GM18526 (cell line): ENCODE data around the gene CD7.

Source experiments
- POLR2A ChIP-seq: IDR thresholded peaks from 3 replicates; pipeline ENCODE4 v1.6.1; 2011; ENCODE audit not compliant: insufficient read length; ENCODE audit errors: extremely low read depth

CD7 gene

GRCh38 chr17:82323514-82324234, 6.3 kb upstream of the CD7 start:
- TF ChIP-seq POLR2A, result no peak

- TF ChIP-seq POLR2A, result no peak
Measured at GRCh38 chr17:82322526-82323453, 5.4 kb upstream of the CD7 start.

GRCh38 chr17:82321947-82322466, 4.6 kb upstream of the CD7 start:
- no peak for TF ChIP-seq POLR2A

DNA sequence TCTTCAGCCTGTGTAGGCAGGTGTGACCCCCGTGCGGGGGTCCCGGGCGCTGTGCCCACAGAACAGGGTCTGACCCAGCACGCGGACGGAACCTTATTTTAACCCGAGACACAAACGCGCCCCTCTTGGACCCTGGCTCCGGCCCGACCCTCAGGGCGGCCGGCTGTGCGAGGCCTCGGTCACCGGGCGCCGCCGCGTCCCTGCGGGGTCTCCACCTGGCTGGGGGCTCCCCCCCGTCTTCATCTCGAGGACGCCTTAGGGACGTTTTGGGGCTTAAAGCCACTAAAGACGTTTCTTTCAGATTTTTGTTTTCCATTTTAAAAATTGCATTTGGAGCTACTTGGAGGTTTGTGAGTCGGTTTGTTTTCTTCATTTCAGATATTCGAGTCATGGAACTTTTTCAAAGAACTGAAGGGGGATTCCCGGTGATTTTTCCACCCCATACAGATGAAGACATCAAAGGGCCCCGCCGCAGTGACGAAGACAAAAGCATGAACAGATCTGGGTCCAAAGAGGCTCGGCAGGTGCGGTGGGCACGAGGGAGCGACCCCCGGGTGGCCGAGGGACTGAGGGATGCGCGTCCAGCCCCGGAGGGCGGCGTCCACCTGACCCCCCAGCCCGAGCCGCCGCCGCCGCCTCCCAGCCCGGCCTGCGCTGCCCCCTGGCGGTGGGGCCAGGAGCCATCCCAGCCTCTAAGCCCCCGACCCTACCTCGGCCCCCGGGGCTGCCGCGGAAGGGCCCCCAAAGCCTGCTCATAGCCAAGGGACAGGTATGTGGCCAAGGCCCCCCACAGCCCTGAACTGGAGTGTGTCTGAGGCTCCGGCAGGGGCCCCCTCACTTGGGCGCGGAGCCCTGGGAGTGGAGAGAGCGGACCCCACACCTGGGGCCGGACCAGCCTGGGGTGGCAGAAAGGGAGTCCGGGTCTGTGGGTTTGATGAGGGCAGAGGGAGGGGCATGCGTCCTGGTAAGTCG, 3.8 kb upstream of the CD7 start:
- no peak for TF ChIP-seq POLR2A

DNA sequence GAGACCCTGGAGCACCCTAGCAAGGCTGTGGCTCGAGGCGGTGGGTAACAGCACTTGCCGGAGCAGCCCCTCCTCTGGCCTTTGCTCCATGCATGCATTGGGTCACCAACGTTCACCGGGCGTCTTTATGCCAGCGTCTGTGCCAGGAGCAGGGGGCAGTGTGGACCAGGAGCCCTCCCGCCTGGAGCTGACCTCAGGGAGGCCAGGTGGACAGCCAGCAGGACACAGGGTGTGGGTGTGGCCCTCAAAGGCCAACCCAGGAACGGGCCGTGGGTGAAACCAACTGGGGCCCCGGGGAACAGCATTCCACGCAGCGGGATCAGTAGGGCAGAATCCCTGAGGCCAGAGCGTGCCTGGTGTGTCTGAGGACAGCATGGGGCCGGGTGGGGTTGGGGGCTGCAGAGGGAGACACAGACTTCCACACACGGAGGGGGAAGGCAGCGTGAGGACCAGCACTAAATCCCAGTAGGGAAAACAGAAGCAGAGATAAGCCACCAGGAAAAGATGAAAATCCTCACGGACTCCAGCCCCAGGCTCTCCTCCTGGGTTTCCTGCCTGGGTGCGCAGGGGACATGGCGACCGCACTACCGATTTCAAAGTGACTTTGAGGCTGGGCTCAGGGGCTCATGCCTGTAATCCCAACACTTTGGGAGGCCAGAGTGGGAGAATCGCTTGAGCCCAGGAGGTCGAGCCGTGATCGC, 2.9 kb upstream of the CD7 start:
- TF ChIP-seq POLR2A, result no peak

DNA sequence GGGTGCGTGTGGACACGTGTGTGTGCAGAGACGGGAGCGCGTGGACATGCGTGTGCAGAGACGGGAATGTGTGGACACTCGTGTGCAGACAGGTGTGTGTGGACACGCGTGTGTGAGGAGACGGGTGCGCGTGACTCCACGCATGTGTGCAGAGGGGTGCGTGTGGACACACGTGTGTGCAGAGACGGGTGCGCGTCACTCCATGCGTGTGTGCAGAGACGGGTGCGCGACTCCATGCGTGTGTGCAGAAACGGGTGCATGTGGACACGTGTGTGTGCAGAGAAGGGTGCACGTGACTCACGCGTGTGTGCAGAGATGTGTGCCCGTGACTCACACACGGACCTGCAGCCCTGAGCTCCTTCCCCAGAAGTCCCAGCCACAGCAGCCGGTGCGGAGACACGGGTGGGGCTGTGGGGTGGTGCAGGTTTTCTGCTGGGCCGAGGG, 2.2 kb upstream of the CD7 start:
- TF ChIP-seq POLR2A, result no peak

DNA sequence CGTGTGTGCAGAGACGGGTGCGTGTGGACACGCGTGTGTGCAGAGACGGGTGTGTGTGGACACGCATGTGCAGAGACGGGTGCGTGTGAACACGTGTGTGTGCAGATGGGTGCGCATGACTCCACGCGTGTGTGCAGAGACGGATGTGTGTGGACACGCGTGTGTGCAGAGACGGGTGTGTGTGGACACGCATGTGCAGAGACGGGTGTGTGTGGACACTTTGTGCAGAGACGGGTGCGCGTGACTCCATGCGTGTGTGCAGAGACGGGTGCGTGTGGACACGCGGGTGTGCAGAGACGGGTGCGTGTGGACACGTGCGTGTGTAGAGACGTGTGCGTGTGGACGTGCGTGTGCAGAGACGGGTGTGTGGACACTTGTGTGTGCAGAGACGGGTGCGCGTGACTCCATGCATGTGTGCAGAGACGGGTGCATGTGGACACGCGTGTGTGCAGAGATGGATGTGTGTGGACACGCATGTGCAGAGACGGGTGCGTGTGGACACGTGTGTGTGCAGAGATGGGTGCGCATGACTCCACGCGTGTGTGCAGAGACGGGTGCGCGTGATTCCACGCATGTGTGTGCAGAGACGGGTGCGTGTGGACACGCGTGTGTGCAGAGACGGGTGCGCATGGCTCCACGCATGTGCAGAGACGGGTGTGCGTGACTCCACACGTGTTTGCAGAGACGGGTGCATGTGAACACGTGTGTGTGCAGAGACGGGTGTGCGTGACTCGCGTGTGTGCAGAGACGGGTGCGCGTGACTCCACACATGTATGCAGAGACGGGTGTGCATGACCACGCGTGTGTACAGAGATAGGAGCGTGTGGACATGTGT, 1.6 kb upstream of the CD7 start:
- TF ChIP-seq POLR2A, result no peak

- no peak for TF ChIP-seq POLR2A
Measured at GRCh38 chr17:82318169-82318498, 726 bp upstream of the CD7 start.

DNA sequence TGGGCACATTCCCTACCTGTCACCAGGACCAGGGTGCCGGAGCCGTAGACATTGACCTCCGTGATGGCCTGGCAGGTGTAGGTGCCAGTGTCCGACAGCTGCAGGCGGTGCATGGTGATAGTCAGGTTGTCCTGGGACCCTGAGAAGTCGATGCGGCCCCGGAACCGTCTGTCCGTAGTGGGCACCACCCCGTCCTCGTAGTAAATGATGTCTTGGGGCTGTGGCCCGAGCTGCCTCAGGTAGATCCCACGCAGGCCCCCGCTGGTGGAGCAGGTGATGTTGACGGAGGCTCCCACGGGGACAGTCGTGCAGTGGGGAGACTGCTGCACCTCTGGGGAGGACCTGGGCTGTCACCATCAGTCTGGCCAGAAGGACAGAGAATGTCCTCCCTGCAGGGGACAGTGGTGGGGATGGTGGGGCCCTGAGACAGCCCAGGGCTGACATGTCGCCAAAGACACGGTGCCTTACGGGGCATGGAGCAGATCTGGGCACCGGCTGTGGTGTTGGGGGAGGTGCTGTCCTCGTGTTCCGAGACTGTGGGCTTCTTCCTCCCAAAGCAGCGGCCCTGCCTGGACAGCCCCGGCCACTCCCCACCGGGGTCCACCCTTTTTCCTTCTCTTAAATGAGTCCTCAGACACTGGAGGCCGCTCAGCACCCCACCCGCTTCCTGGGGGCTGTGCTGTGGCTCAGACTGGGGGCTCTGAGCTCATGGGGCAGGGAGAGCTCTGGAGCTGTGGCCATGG, 586 bp downstream of the CD7 start:
- TF ChIP-seq POLR2A, result no peak

DNA sequence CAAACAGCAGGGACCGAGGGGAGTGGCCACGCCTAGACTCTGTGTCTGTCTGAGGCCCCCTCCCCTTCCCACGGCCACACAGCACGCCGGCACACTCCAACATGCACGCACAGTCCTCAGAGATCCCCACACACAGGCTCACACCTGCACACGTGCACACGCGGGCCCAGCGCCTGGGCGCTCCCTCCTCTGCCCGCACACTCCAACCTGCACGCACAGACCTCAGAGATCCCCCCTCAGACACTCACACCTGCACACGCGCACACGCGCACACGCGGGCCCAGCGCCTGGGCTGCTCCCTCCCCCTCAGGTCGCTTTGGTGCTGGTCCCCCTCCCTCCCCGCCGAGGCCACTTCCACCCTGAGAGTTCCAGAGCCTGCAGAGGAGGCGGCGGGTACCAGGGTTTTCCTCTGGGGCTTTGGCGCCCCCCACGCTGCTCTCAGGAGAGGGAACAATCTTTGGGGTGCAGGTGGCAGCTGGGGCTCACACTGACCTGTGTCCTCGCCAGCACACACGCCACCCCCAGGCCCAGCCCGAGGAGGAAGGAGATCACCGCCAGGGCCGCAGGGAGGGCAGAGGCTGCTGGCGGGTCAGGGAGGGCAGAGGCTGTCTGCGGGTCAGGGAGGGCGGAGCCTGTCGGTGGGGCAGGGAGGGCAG, 1.6 kb downstream of the CD7 start:
- TF ChIP-seq POLR2A, result no peak

DNA sequence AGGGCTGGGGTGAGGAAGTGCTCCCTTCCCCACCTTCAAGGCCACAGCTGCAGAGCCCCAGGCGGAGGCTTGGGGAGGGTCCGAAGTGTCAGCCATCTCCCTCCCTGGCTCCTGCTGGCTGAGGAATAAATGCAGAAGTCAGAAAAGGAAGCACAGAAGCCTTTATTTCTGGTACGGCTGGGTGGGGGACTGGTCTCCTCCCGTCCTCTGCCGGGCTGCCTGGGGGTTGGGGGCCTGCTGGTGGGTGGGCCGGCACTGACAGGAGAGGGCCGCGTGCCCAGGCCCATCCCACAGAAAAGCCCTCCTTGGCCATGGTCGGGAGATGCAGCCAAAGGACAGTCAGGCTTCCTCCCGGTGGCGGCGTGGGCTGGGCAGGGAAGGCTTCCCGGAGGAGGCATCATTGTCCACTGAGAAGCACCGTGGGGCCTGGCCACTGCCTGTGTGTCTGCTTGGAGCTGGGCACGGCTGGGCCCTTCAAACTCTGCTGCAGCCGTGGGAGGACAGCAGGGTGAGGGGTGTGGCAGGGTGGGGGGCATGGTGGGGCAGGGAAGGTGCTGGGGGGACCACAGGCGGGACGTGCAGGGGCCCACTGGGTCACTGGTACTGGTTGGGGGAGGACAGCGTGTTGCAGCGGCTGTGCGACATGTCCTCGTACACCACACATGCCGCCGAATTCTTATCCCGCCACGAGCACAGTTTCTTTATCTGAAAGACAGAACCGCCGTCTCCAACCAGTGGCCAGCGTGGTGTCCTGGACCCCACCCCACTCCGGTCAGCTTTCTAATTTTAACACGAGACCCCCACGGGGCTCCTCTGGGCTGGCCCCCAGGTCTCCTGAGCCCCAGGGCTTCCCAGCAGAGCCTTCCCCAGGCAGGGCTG, 2.4 kb downstream of the CD7 start:
- no peak for TF ChIP-seq POLR2A
